Measurements from ENCODE around the gene DAB2.

DAB2 gene

GRCh38 chr5:39424736-39425637 lies at the start of gene DAB2:
Gene DAB2 (minus strand): TSS chr5:39424980. CDS start chr5:39394320, 30,660 bp downstream.
- peak; percentile 37 for DNase-seq (ENCODE audit: low spot score)

DNA sequence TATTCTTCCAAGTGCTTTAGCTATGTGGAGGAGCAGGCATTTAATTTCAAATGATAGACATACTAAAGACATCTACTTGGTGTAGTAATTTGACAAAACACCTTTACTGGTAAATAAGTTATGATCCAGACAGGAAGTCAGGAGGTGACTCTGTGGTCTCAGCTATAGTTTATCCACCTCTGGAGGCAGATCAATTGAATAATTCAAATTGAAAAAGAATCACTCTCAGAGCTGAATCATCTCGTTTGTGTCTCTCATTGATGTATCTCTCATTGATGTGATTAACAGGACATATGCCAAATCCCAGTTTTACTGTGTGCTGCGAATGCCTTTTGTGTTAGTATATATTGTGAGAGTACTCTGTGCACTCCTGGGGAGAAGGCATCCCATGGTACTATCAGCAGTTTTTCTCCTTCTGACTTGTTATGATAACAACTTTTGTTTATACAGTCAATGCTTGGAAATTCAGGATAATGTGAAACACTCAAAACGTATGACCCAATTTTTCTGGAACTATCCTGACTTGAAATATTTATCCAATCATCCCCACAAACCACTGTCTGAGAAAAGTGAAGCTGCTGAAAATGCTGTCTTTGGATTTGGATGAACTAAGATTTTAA lies 48.5 kb upstream of the DAB2 start:
- no peak for DNase-seq (ENCODE audit: low spot score)

GRCh38 chr5:39471836-39472508 lies 47.2 kb upstream of the DAB2 start:
- no peak for DNase-seq (ENCODE audit: low spot score)

DNA sequence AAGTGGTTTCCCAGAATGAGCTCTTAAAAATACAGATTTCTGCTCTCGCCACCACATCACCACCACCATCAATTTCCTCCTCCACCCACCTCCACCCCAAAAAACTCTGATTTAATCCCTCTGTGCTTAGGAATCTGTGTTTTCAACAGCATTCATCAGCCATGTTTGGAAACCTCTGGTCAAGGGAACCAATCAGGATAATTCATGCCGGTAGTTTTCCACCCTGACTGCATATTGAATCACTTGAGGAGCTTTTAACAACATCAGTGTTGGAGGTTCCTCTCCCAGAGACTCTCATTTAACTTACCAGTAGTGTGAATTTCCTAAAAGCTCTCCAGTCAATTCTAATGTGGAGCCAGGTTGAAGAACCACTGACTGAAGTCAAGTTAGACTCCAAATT lies 46.0 kb upstream of the DAB2 start:
- DNase-seq (ENCODE audit: low spot score): no peak

- DNase-seq (ENCODE audit: low spot score): no peak
Observed at GRCh38 chr5:39469777-39470415, 45.1 kb upstream of the DAB2 start.

GRCh38 chr5:39469176-39469575 lies 44.4 kb upstream of the DAB2 start:
- no peak for DNase-seq (ENCODE audit: low spot score)

DNA sequence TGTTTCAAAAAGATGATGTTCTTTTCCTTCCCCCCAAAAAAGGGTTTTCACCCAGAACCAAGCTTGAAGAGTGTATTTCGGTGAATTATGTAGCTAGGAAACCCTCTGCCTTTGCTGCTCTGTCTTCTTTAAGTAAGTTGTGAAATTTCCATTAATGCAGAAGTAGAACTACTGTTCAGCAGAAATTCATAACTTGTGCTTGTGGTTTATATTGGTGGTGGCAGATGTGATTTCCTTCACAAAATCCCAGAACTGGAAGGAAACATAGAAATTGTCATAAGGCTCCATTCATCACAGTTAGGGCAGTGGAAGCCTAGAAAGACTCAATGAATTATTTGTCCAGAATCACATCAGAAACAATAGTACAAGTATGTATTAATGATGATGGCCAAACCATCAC lies 42.1 kb upstream of the DAB2 start:
- DNase-seq (ENCODE audit: low spot score): no peak

GRCh38 chr5:39465843-39466242 lies 41.1 kb upstream of the DAB2 start:
- DNase-seq (ENCODE audit: low spot score): no peak

- no peak for DNase-seq (ENCODE audit: low spot score)
Observed at GRCh38 chr5:39465097-39465496, 40.3 kb upstream of the DAB2 start.

DNA sequence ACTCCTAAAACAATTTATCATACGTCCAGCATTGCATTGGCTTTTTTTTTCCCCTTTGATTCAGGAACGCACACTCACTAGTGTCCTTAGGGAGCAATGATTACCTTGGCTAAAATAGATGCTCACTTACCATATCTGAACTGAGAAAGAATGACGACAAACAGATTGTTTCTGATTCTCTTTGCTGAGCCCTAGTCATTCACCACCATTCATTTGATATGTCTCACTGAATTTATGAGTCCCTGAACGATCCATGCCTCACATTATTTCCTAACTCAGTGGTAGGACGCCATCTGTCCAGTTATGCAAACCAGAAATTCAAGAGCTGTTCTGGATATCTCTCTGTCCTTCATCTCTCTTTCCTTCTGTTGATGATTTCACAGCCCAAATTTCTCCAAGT lies 39.3 kb upstream of the DAB2 start:
- DNase-seq (ENCODE audit: low spot score): no peak

- no peak for DNase-seq (ENCODE audit: low spot score)
Observed at GRCh38 chr5:39462211-39462610, 37.4 kb upstream of the DAB2 start.

DNA sequence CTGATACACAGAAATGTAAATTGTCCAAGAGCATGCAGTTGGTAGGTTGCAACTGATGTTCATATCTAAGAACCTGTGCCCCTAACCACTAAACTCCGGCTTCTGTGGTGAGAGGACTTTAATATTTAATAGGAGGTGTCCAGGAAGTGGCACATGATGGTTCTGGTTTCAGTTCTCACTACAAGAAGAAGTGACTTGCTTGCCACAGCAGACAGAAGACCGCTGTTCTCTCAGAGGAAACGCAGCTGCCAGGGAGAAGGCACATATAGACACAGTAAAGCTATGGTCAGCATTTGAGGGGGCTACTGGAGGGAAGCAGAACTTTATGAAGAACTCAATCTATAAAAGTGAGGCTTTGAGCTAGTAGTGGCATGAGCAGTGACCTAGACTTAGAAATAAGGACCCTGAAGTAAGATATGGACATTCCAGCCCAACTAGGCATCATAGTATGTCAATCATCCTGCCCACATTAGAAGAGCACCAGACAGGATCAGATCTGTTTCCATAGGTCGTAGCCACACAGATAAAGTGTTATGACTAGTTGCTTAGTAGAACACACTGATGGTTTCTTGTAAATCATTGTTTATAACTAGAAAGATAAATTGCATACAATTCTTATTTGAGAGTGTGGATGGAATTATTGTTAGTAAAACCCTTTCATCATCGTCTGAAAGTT lies 36.4 kb upstream of the DAB2 start:
- no peak for DNase-seq (ENCODE audit: low spot score)

- no peak for DNase-seq (ENCODE audit: low spot score)
Observed at GRCh38 chr5:39459907-39460306, 35.1 kb upstream of the DAB2 start.

- no peak for DNase-seq (ENCODE audit: low spot score)
Observed at GRCh38 chr5:39459071-39459470, 34.3 kb upstream of the DAB2 start.

GRCh38 chr5:39455645-39456044 lies 30.9 kb upstream of the DAB2 start:
- DNase-seq (ENCODE audit: low spot score): no peak

- no peak for DNase-seq (ENCODE audit: low spot score)
Observed at GRCh38 chr5:39453606-39454005, 28.8 kb upstream of the DAB2 start.

- no peak for DNase-seq (ENCODE audit: low spot score)
Observed at GRCh38 chr5:39452846-39453245, 28.1 kb upstream of the DAB2 start.

- DNase-seq (ENCODE audit: low spot score): no peak
Observed at GRCh38 chr5:39451276-39451941, 26.6 kb upstream of the DAB2 start.

DNA sequence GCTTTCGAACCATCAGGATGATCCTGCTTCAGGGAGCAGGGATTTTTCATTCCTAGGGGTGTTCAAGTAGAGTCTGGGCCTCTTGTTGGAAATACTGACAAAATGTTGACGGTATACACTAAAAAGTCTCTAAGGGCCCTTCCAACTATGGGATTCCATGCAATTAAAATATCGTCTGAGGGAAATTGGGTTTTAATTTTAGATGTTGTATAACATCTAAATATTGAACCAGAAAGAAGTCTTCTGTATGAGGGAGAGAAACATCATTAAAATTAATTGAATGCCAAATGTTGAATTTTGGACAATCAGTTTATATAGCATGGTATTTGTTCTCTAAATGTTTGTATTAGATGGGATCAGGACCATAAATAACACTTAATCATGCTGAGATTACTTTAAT lies 25.7 kb upstream of the DAB2 start:
- DNase-seq (ENCODE audit: low spot score): no peak

DNA sequence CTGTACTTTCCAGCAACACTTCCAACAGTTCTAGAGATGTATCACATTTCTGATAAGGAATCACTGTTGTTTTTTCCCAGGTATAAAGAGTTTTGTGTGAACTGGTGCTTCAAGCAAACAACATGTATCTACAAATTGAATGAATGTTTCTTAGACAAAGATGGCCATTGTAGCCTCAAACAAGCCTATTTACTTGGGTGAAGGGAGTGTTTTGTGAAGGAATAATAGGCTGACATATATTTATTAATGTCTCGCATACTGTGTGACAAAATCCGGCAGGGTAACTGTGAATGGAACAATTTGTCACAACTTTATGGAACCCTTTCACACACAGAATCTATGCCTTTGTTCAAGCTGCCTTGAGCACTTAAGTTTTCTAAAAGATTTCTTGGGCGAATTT lies 24.8 kb upstream of the DAB2 start:
- DNase-seq (ENCODE audit: low spot score): no peak

- DNase-seq (ENCODE audit: low spot score): no peak
Observed at GRCh38 chr5:39448506-39449128, 23.8 kb upstream of the DAB2 start.

Data from LoVo (cell line).